Ishikawa (cell line): ENCODE data around the gene ARVCF.

Experiments used
- CEBPB ChIP-seq: IDR thresholded peaks from 2 replicates; pipeline ENCODE4 v1.6.1; 2012
- CREB1 ChIP-seq: IDR thresholded peaks from 2 replicates; pipeline ENCODE4 v1.6.1; 2012; ENCODE audit warnings: low read depth
- EGR1 ChIP-seq: IDR thresholded peaks from 2 replicates; pipeline ENCODE4 v1.6.1; 2012
- EP300 ChIP-seq: IDR thresholded peaks from 2 replicates; pipeline ENCODE4 v1.6.1; 2012; ENCODE audit warnings: borderline replicate concordance
- NFIC ChIP-seq: IDR thresholded peaks from 2 replicates; pipeline ENCODE4 v1.6.1; 2012
- RAD21 ChIP-seq: IDR thresholded peaks from 2 replicates; pipeline ENCODE4 v1.6.1; 2012; ENCODE audit warnings: low read depth
- TAF1 ChIP-seq: IDR thresholded peaks from 2 replicates; pipeline ENCODE4 v1.6.1; 2012; ENCODE audit warnings: low read depth, mild to moderate bottlenecking
- TF ChIP-seq, protein P1 (sequence below): IDR thresholded peaks from 2 replicates; pipeline ENCODE4 v1.6.1; 2012

DNA sequence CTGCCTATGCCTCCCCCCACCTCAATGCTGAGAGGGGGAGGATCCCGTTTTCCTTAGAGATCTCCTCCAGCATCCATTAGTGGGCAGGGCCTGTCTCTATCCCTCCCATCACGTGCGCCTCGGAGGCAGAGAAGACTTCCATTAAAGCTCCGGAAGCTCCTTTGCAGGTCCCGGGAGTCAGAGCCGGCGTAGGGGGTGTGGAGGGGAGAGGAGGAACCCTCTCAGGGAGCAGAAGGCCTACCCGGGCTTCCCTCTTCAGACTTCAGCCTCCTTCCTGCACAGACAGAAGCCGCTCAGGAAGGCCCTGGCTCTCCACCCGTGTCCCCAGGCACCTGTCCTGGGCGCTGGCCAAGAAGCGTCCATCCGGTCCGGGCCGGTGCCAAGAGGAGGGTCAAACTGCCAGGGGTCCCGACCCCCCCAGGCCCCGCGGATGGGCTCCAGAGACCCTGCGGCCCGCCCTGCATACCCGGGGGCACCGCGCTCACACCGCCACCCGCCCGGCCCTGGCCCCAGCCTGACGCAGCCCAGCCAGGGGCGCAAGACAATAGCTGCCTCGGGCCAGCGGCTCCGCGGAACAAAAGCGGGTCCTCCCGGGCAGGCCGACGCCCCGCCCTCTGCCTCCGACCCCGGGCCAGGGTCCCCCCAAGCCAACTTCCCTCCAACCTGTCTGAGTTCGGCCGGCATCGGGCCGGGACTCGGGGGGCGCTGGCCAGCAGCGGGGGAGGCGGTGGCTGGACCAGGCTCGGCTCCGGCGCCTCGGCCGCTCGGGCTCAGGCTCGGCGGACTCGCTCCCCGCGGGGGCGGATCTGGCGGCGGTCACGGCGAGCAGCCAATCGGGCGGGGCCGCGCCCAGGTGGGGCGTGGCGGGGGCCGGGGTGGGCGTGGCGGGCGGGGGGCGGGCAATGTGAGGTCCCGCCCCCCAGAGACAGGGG is 29.9 kb downstream of the ARVCF start:
- TF ChIP-seq, protein P1, sequence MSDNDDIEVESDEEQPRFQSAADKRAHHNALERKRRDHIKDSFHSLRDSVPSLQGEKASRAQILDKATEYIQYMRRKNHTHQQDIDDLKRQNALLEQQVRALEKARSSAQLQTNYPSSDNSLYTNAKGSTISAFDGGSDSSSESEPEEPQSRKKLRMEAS, result peak; percentile 38
- TF ChIP-seq TAF1 (peak; percentile 67), EGR1 (peak; percentile 67), CEBPB (no peak), RAD21 (no peak), CREB1 (no peak), EP300 (no peak), NFIC (peak; percentile 79)
